ENCODE results near the gene OAF. TPM values are rescaled to one million over a fixed set of nuclear protein-coding genes. Genes with fewer than 3 reads are reported as not detected.

OAF gene
- total RNA-seq, 1 experiment from 2014 or later: 32.3 TPM

DNA sequence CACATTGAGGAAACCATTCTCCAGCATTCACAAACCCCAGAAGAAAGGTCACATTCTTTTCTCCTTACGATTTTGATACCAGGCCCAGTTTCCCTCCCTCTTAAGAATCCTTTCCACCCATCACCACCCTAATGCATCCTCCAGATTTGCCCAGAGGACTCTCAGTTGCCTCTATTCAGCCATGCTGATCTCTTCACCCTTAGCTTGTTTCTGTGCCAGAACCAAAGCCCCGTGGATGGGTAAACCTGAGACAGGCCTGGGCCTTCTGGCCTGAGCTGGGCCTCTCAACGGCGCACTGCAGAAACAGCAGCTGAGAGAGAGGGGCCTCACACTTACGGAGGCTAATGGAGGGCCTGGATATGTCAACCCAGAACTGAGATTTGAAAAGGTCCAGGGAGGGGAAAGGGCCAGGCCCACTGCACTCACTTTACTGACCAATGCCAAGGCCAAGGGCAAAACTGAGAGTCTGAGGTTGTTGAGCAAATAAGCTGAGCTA, 32.2 kb upstream of the OAF start:
- ATAC-seq (no peak), DNase-seq (ENCODE audit: low read depth, low spot score) (no peak)
- CTCF ChIA-PET: interaction anchor here (3.0 kb wide), 1 partner anchor 124 kb away, joined by 10 read pairs; no protein-coding TSS in a partner anchor
- Histone ChIP-seq H3K9ac (ENCODE audit: low read length) (no peak overlapping the region), H3K27me3 (ENCODE audit: insufficient read depth, low read length) (peaks cover 36% of the 10 kb centered on the region), H3K4me1 (ENCODE audit: control insufficient read depth in 1 of 2, insufficient read depth in 2 of 2, low read length in 2 of 2) (peaks cover 0 to 17% of the 10 kb centered on the region in 2 experiments; a peak in 1 of 4 replicates), H3K79me2 (ENCODE audit: insufficient read depth, low read length) (no peaks in the 10 kb centered on the region), H3K36me3 (ENCODE audit: control insufficient read depth in 1 of 2, insufficient read depth in 2 of 2, low read length in 2 of 2) (no peaks in the 10 kb centered on the region), H2AFZ (ENCODE audit: low read depth, low read length, poor library complexity, severe bottlenecking) (no peak overlapping the region), H3K27ac (ENCODE audit: low read depth, low read length) (no peak overlapping the region), H3K4me3 (replicated peaks in 1 of 2; ENCODE audit: low read depth in 1 of 2, low read length in 2 of 2) (no peak overlapping the region), H3K4me2 (ENCODE audit: low read length) (no peak overlapping the region), H3K9me2 (ENCODE audit: insufficient read depth) (no peaks in the 10 kb centered on the region), H4K20me1 (ENCODE audit: insufficient read depth) (no peaks in the 10 kb centered on the region), H3K9me3 (ENCODE audit: control insufficient read depth in 1 of 2, insufficient read depth in 1 of 2, low read depth in 1 of 2, low read length in 2 of 2) (no peaks in the 10 kb centered on the region)
- RAD21 ChIA-PET (ENCODE audit: low non-redundant PET in 1 of 2, low total read pairs in 2 of 2, uncharacterized antibody in 2 of 2, unreplicated experiment in 2 of 2): no interaction called here
- intact Hi-C loops (cut with micrococcal nuclease): no loop called here
- no peak for TF ChIP-seq CTCF (IDR thresholded peaks at IDR 0.05 in 2 of 3, conservative IDR thresholded peaks at IDR 0.05 in 1 of 3; ENCODE audit: borderline replicate concordance in 1 of 3, insufficient read depth in 1 of 3, low read depth in 2 of 3, low read length in 2 of 3)
- no peak for TF ChIP-seq ZFX (IDR thresholded peaks at IDR 0.05)
- TF ChIP-seq FOSL1 (IDR thresholded peaks at IDR 0.05; ENCODE audit: low read depth): no peak
- TF ChIP-seq SP1 (IDR thresholded peaks at IDR 0.05; ENCODE audit: low read depth): no peak
- TF ChIP-seq SIN3A (IDR thresholded peaks at IDR 0.05; ENCODE audit: low read depth): no peak
- TF ChIP-seq EZH2phosphoT487 (IDR thresholded peaks at IDR 0.05; ENCODE audit: borderline replicate concordance): no peak
- TF ChIP-seq RAD21 (IDR thresholded peaks at IDR 0.05; ENCODE audit: low read depth): no peak
- TF ChIP-seq JUND (IDR thresholded peaks at IDR 0.05): no peak
- TF ChIP-seq, protein P1, sequence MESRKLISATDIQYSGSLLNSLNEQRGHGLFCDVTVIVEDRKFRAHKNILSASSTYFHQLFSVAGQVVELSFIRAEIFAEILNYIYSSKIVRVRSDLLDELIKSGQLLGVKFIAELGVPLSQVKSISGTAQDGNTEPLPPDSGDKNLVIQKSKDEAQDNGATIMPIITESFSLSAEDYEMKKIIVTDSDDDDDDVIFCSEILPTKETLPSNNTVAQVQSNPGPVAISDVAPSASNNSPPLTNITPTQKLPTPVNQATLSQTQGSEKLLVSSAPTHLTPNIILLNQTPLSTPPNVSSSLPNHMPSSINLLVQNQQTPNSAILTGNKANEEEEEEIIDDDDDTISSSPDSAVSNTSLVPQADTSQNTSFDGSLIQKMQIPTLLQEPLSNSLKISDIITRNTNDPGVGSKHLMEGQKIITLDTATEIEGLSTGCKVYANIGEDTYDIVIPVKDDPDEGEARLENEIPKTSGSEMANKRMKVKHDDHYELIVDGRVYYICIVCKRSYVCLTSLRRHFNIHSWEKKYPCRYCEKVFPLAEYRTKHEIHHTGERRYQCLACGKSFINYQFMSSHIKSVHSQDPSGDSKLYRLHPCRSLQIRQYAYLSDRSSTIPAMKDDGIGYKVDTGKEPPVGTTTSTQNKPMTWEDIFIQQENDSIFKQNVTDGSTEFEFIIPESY (IDR thresholded peaks at IDR 0.05; ENCODE audit: extremely low read depth, insufficient replicate concordance, low read length): no peak
- TF ChIP-seq REST (IDR thresholded peaks at IDR 0.05; ENCODE audit: low read depth): no peak
- TF ChIP-seq EZH2 (IDR thresholded peaks at IDR 0.05): no peak
- no peak for TF ChIP-seq CEBPB (IDR thresholded peaks at IDR 0.05; ENCODE audit: low read depth)
- no peak for TF ChIP-seq SRF (IDR thresholded peaks at IDR 0.05; ENCODE audit: low read depth)
- no peak for TF ChIP-seq POLR2AphosphoS5 (IDR thresholded peaks at IDR 0.05; ENCODE audit: low read depth, low read length)
- no peak for TF ChIP-seq ELF1 (IDR thresholded peaks at IDR 0.05; ENCODE audit: borderline replicate concordance, low read depth)
- no peak for TF ChIP-seq YY1 (IDR thresholded peaks at IDR 0.05; ENCODE audit: extremely low read depth, insufficient replicate concordance, low read depth, low read length)
- TF ChIP-seq ZNF274 (IDR thresholded peaks at IDR 0.05; ENCODE audit: low read depth, low read length): no peak
- POLR2A ChIA-PET: no interaction called here
- BruUV-seq (replicated peaks): no TSS peak

All from HCT116 (cell line).